ENCODE results near the gene DROSHA.
"Not testable (repeated sequence)": the region's sequence is repeated elsewhere in the genome, so short reads cannot be mapped to it uniquely, and the experiment has no call there.

The DROSHA gene

GRCh38 chr5:31378838-31379237, 153.1 kb downstream of the DROSHA start:
- no peak for DNase-seq (ENCODE audit: low read depth)

- DNase-seq (ENCODE audit: low read depth) = no peak
Measured at GRCh38 chr5:31378136-31378535, 153.8 kb downstream of the DROSHA start.

GRCh38 chr5:31377274-31377946, 154.5 kb downstream of the DROSHA start:
- DNase-seq (ENCODE audit: low read depth) = no peak

- DNase-seq (ENCODE audit: low read depth) = no peak
Measured at GRCh38 chr5:31375999-31376720, 155.7 kb downstream of the DROSHA start.

- no peak for DNase-seq (ENCODE audit: low read depth)
Measured at GRCh38 chr5:31372124-31372523, 159.8 kb downstream of the DROSHA start.

GRCh38 chr5:31366941-31367340, 165.0 kb downstream of the DROSHA start:
- DNase-seq (ENCODE audit: low read depth) = no peak

GRCh38 chr5:31365776-31366175, 166.1 kb downstream of the DROSHA start:
- no peak for DNase-seq (ENCODE audit: low read depth)

GRCh38 chr5:31364881-31365636, 166.8 kb downstream of the DROSHA start:
- no peak for DNase-seq (ENCODE audit: low read depth)

- no peak for DNase-seq (ENCODE audit: low read depth)
Measured at GRCh38 chr5:31362931-31363568, 168.8 kb downstream of the DROSHA start.

GRCh38 chr5:31362529-31362900, 169.4 kb downstream of the DROSHA start:
- DNase-seq (ENCODE audit: low read depth) = no peak

GRCh38 chr5:31361704-31362528, 170.0 kb downstream of the DROSHA start:
- DNase-seq (ENCODE audit: low read depth) = not testable (repeated sequence)

GRCh38 chr5:31361234-31361633, 170.7 kb downstream of the DROSHA start:
- DNase-seq (ENCODE audit: low read depth) = no peak

- no peak for DNase-seq (ENCODE audit: low read depth)
Measured at GRCh38 chr5:31359839-31360238, 172.1 kb downstream of the DROSHA start.

GRCh38 chr5:31357038-31357437, 174.9 kb downstream of the DROSHA start:
- no peak for DNase-seq (ENCODE audit: low read depth)

- no peak for DNase-seq (ENCODE audit: low read depth)
Measured at GRCh38 chr5:31355337-31355736, 176.6 kb downstream of the DROSHA start.

All from stimulated activated CD8-positive, alpha-beta memory T cell treated with anti-CD3 and anti-CD28 coated beads, Interleukin-12 subunit alpha, Interleukin-12 subunit beta, amount 100 ng/mL, for 4 hours (primary cell).